ENCODE measurements around the gene TENM4. TPM values are rescaled to one million over a fixed set of nuclear protein-coding genes. Genes with fewer than 3 reads are reported as not detected.

Gene TENM4
- total and polyA plus RNA-seq, 2 of the 8 experiments (the other 6 are each of a cell fraction or from before 2014, with no cell fraction given) = 3.5 to 7.2 TPM

DNA sequence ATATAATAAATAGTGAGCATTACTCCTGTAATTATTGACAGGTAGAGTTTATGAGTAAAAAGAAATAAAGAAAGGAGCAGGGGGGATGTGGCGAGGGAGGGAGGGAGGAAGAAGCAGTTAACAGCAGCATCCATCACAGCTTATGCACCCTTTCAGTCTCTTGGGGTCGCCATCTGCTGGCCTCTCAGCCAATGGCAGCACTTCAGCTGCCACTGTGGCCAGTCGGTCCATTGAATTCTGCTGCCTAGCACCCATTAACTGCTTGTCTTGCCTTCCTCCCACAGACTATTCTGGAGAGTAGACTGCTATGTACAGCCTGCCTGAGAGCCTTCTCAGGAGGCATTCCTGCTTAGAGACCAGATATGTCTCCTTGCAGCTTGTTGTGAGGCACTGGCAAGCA lies 388.3 kb downstream of the TENM4 start (continued):
- TF ChIP-seq, protein P1, sequence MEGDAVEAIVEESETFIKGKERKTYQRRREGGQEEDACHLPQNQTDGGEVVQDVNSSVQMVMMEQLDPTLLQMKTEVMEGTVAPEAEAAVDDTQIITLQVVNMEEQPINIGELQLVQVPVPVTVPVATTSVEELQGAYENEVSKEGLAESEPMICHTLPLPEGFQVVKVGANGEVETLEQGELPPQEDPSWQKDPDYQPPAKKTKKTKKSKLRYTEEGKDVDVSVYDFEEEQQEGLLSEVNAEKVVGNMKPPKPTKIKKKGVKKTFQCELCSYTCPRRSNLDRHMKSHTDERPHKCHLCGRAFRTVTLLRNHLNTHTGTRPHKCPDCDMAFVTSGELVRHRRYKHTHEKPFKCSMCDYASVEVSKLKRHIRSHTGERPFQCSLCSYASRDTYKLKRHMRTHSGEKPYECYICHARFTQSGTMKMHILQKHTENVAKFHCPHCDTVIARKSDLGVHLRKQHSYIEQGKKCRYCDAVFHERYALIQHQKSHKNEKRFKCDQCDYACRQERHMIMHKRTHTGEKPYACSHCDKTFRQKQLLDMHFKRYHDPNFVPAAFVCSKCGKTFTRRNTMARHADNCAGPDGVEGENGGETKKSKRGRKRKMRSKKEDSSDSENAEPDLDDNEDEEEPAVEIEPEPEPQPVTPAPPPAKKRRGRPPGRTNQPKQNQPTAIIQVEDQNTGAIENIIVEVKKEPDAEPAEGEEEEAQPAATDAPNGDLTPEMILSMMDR (IDR thresholded peaks at IDR 0.05; ENCODE audit: control extremely low read depth in 1 of 3, insufficient read depth in 1 of 3, low read depth in 1 of 3, low read length in 3 of 3) = peak; percentile 33 to 66 (median 50)
- TF ChIP-seq KDM5A (IDR thresholded peaks at IDR 0.05; ENCODE audit: low read length) = no peak
